Esophagus squamous epithelium (tissue), 5 donors: ENCODE results near the gene FGD3. TPM values are rescaled to one million over a fixed set of nuclear protein-coding genes. Genes with fewer than 3 reads are reported as not detected.

ENCODE experiments used
- DNase-seq: peaks from one replicate; lab custom pipeline; 2025; lab: John Stamatoyannopoulos, UW
- H3K27ac ChIP-seq, 4 donors: fragments of 200-600 bp; sonication (generic); one replicate each; pipeline ENCODE4 v1.5.1; 2016 to 2019; ENCODE audit warnings: mild to moderate bottlenecking in 1 of 4
- H3K27me3 ChIP-seq, 4 donors: fragments of 200-600 bp; sonication (generic); 1 replicate in 3 of 4; 2 replicates in 1 of 4; pipeline versions ENCODE4 v1.5.1 to v1.6.0; 2017 to 2021; ENCODE audit warnings: antibody characterized with exemption in 1 of 4
- H3K36me3 ChIP-seq, 3 donors: fragments of 200-600 bp; sonication (generic); one replicate each; pipeline ENCODE4 v1.5.1; 2016 to 2019
- H3K4me1 ChIP-seq, 3 donors: fragments of 200-600 bp; sonication (generic); one replicate each; pipeline ENCODE4 v1.5.1; 2017 to 2019
- H3K4me3 ChIP-seq, 4 donors: fragments of 200-600 bp; sonication (generic); 1 replicate in 3 of 4; 2 replicates in 1 of 4; pipeline ENCODE4 v1.5.1; 2016 to 2019; ENCODE audit warnings: mild to moderate bottlenecking in 2 of 4, moderate library complexity in 1 of 4
- H3K9me3 ChIP-seq, 3 donors: fragments of 200-600 bp; sonication (generic); one replicate each; pipeline ENCODE4 v1.5.1; 2016 to 2019
- CTCF ChIP-seq, 6 experiments: fragments of 450-650 bp in 4 of 6; fragments of 200-600 bp in 2 of 6; sonication (generic) in 2 of 6; IDR thresholded peaks; one replicate each; pipeline ENCODE4 v1.5.1; 2016 to 2019; ENCODE audit warnings: antibody characterized with exemption in 6 of 6, mild to moderate bottlenecking in 4 of 6, moderate library complexity in 4 of 6
- POLR2A ChIP-seq, 4 donors: fragments of 450-650 bp; IDR thresholded peaks; one replicate each; pipeline ENCODE4 v1.6.1; 2017; ENCODE audit warnings: antibody characterized with exemption in 4 of 4, mild to moderate bottlenecking in 4 of 4, moderate library complexity in 3 of 4
- WGBS, 2 donors: methylation state at CpG; one replicate each; pipeline ENCODE4 v1.1.5; 2018; 5-methylcytosine and 5-hydroxymethylcytosine counted together
- intact Hi-C: fragments of 100-400 bp; cut with DNase I; formaldehyde crosslinking; loops from one replicate; pipeline ENCODE4 v1.15.0; 2022
- total RNA-seq, 4 donors: library from RNA; depleted of rRNA; stranded (reverse); fragments of >200 nt; gene quantifications; one replicate each; pipeline ENCODE4 v1.1.0, GENCODE V29; 2016
- donor health status: DM: yes; HTN: yes; CAD: no.

FGD3 gene
- total RNA-seq, 4 donors from 2014 or later: 2.4 to 6.5 (median 4.9) TPM

DNA sequence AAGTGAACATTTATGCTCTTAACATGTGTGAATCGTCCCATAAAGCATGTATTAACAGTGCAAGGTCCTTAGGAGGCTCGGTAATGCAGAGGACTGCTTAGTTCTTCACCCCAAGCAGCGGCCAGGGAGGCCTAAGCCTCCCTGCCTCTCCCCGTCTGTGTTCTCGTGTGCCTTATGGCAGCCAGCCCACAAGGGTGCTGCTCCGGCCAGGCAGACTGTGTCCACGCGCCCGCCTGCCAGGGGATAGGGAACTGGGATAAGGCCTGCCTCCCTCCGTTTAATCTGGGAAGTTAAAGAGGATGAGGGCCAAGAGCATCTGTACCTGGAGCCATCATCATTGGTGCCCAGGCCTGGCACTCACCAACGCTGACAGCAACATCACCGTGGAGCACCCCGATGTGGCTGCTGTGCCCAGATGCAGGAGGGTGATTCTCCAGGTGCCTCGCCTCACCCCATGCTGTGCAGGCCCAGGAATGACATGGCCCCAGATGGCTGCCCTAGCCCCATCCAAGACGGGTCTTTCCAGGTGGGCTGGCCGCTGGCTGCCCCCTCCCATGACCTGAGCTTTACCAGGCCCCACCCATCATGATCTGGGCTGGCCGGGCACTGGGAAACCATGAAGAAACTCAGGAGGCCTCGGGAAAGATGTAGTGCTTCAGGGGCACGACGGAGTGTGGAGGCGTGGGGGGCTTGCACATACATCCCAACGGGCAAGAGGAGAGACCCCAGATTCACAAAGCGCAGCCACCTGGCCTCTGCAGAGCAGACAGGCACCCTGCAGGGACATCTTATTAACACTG, 75.6 kb downstream of the FGD3 start:
- Histone ChIP-seq H3K4me3 (no peak overlapping the region), H3K9me3 (no peaks in the 10 kb centered on the region), H3K36me3 (peaks cover 0 to 38% (median 0%) of the 10 kb centered on the region in 3 donors), H3K27me3 (no peaks in the 10 kb centered on the region), H3K4me1 (no peaks in the 10 kb centered on the region), H3K27ac (no peak overlapping the region)
- WGBS, 2 donors: 85 to 89% methylated on average over 12 to 20 of the region's 23 CpGs
- no peak for DNase-seq
- no peak for TF ChIP-seq POLR2A (IDR thresholded peaks at IDR 0.05)
- TF ChIP-seq CTCF (IDR thresholded peaks at IDR 0.05): no peak
- intact Hi-C loops: no loop called here

DNA sequence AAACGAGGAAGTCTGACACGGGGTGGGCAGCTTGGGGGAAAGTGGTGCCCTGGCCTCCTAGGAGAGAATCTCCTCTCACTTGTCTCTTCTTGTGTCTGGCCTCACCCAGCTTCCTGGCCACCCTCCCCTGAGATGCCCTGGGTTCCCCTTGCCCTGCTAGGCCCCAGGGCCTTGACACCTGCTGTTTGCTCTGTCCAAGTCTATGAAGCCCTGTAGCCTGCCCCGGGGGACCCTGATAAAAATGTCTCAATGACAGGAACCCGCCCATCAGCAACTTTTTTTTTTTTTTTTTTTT, 76.1 kb downstream of the FGD3 start:
- WGBS, 2 donors: 48 to 81% methylated on average over 2 of the region's 4 CpGs
- no peak for TF ChIP-seq CTCF (IDR thresholded peaks at IDR 0.05)
- TF ChIP-seq POLR2A (IDR thresholded peaks at IDR 0.05): no peak
- intact Hi-C loops: no loop called here
- no peaks in the 10 kb centered on the region for H3K4me1 ChIP-seq
- no peak overlapping the region for H3K4me3 ChIP-seq
- peaks cover 0 to 34% (median 0%) of the 10 kb centered on the region in 3 donors for H3K36me3 ChIP-seq
- no peaks in the 10 kb centered on the region for H3K27me3 ChIP-seq
- H3K9me3 ChIP-seq: no peaks in the 10 kb centered on the region
- H3K27ac ChIP-seq: no peak overlapping the region
- DNase-seq: no peak

DNA sequence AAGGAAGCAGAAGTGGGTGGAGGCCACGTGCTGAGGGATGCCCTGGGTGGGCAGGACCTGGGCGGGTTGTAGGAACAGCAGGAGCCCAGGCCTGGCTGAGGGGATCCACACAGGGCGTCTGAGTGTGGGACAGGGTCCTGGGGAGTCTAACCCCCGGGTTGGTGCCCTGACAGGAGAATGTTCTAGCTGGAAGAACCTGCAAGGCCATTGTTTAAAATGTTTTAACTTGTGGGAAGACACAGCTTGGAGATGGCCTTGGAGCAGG, 77.3 kb downstream of the FGD3 start:
- no peaks in the 10 kb centered on the region for H3K9me3 ChIP-seq

DNA sequence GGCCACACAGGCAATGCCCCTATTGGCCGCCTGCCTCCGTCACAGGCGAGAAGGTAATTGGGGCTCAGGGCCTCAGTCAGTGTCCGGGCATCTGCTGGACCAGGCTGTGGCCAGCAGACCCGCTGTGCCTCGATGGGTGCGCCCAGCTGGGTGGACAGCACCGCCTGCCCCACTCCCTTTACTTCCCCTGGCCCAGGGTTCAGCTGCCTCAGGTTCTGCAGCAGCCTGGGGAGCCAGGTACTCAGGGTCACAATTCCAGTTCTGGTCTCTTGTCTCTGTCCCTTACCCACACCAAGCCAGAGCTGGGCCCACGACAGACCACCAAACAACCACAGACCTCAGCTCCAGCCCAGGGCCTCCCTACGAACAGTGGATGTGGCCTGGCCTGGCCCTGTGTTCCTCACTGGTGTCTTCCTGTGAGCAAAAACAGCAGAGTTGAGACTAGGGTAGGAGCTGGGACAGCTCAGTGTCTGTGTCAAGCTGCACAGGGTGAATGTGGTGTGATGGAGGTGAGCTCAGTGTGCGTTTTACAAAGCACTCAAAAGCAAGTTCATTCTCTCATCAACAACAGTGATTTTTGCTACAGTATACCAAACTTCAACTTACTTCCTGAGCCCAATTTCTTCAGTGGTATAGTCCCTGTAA, 77.8 kb downstream of the FGD3 start:
- Histone ChIP-seq H3K4me1 (no peaks in the 10 kb centered on the region), H3K4me3 (no peak overlapping the region), H3K9me3 (no peaks in the 10 kb centered on the region), H3K27me3 (no peaks in the 10 kb centered on the region), H3K27ac (no peak overlapping the region), H3K36me3 (peaks cover 0 to 30% (median 0%) of the 10 kb centered on the region in 3 donors)
- no peak for DNase-seq
- intact Hi-C loops: no loop called here
- TF ChIP-seq POLR2A (IDR thresholded peaks at IDR 0.05): no peak
- WGBS, 2 donors: 86 to 100% methylated on average over 1 to 2 of the region's 11 CpGs

More for the DNA sequence above, 77.3 kb downstream of the FGD3 start:
- intact Hi-C loops: no loop called here
- Histone ChIP-seq H3K27ac (no peak overlapping the region), H3K36me3 (peaks cover 0 to 30% (median 0%) of the 10 kb centered on the region in 3 donors), H3K4me3 (no peak overlapping the region), H3K27me3 (no peaks in the 10 kb centered on the region), H3K4me1 (no peaks in the 10 kb centered on the region)
- WGBS, 2 donors: 78 to 80% methylated on average over 4 of the region's 4 CpGs
- TF ChIP-seq CTCF (IDR thresholded peaks at IDR 0.05) (no peak), POLR2A (IDR thresholded peaks at IDR 0.05) (no peak)
- no peak for DNase-seq

GRCh38 chr9:93025736-93026135, 78.4 kb downstream of the FGD3 start:
- DNase-seq: no peak
- H3K27me3 ChIP-seq: no peaks in the 10 kb centered on the region
- no peaks in the 10 kb centered on the region for H3K4me1 ChIP-seq
- H3K9me3 ChIP-seq: no peaks in the 10 kb centered on the region
- no peak for TF ChIP-seq POLR2A (IDR thresholded peaks at IDR 0.05)
- TF ChIP-seq CTCF (IDR thresholded peaks at IDR 0.05): no peak
- intact Hi-C loops: no loop called here
- H3K27ac ChIP-seq: no peak overlapping the region
- WGBS, 2 donors: 59 to 100% methylated on average over 1 to 5 of the region's 8 CpGs
- H3K4me3 ChIP-seq: no peak overlapping the region
- peaks cover 0 to 28% (median 0%) of the 10 kb centered on the region in 3 donors for H3K36me3 ChIP-seq
